WTC11 (cell line): ENCODE results near the gene CEP170B.

Experiments
- CREB1 ChIP-seq: sonication (generic); formaldehyde crosslinking; IDR thresholded peaks from 2 replicates; pipeline ENCODE4 v1.8.0; 2023; ENCODE audit warnings: mild to moderate bottlenecking, missing genetic modification reagents
- ESRRA ChIP-seq: sonication (generic); formaldehyde crosslinking; IDR thresholded peaks from 2 replicates; pipeline ENCODE4 v1.8.1; 2022; ENCODE audit warnings: mild to moderate bottlenecking, missing genetic modification reagents, borderline replicate concordance
- FOXP1 ChIP-seq: sonication (generic); formaldehyde crosslinking; IDR thresholded peaks from 2 replicates; pipeline ENCODE4 v1.8.0; 2022; ENCODE audit warnings: missing genetic modification reagents, mild to moderate bottlenecking, moderate library complexity, borderline replicate concordance
- GABPB1 ChIP-seq: sonication (generic); formaldehyde crosslinking; IDR thresholded peaks from 2 replicates; pipeline ENCODE4 v1.8.1; 2023; ENCODE audit warnings: mild to moderate bottlenecking, missing genetic modification reagents
- GRHL2 ChIP-seq: fragments of 250-450 bp; sonication (Bioruptor Pico); IDR thresholded peaks from 2 replicates; pipeline ENCODE4 v1.8.0; 2022; ENCODE audit warnings: mild to moderate bottlenecking, moderate library complexity; ENCODE audit not compliant: insufficient replicate concordance, severe bottlenecking
- HMGA2 ChIP-seq: fragments of 250-450 bp; sonication (Bioruptor Pico); IDR thresholded peaks from 2 replicates; pipeline ENCODE4 v1.4.0; 2021; ENCODE audit warnings: mild to moderate bottlenecking, moderate library complexity
- JUN ChIP-seq: sonication (generic); formaldehyde crosslinking; IDR thresholded peaks from 2 replicates; pipeline ENCODE4 v1.8.0; 2023; ENCODE audit warnings: mild to moderate bottlenecking, missing genetic modification reagents
- NFE2L1 ChIP-seq: sonication (generic); formaldehyde crosslinking; IDR thresholded peaks from 2 replicates; pipeline ENCODE4 v1.8.1; 2023; ENCODE audit warnings: missing genetic modification reagents
- NFYB ChIP-seq: sonication (generic); formaldehyde crosslinking; conservative IDR thresholded peaks from 2 replicates; pipeline ENCODE4 v1.8.0; 2022; ENCODE audit warnings: low read depth, missing genetic modification reagents
- SP1 ChIP-seq: sonication (generic); formaldehyde crosslinking; conservative IDR thresholded peaks from 2 replicates; pipeline ENCODE4 v1.8.1; 2022; ENCODE audit warnings: missing genetic modification reagents
- TF ChIP-seq, protein P1 (sequence below): fragments of 200-600 bp; IDR thresholded peaks from 2 replicates; pipeline ENCODE4 v1.8.0; 2022; ENCODE audit warnings: antibody characterized with exemption
- TF ChIP-seq, protein P2 (sequence below): sonication (generic); formaldehyde crosslinking; IDR thresholded peaks from 2 replicates; pipeline ENCODE4 v1.8.1; 2023; ENCODE audit warnings: mild to moderate bottlenecking, missing genetic modification reagents, moderate library complexity
- TF ChIP-seq, protein P3 (sequence below): sonication (generic); formaldehyde crosslinking; IDR thresholded peaks from 2 replicates; pipeline ENCODE4 v1.8.0; 2023; ENCODE audit warnings: missing genetic modification reagents, mild to moderate bottlenecking, borderline replicate concordance

DNA sequence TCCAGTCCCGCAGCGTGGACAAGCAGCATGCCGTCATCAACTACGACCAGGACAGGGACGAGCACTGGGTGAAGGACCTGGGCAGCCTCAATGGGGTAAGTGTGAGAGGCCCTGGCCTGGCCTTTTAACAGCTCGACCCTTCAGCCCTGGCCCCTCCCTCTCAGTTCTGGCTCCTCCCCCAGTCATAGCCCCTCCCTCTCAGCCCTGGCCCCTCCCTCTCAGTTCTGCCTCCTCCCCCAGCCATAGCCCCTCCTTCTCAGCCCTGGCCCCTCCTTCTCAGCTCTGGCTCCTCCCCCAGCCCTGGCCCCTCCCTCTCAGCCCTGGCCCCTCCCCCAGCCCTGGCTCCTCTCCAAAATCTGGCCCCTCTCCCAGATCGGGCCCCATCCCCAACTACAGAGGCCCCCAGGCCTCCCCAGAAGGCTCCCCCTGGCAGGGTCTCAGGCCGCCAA is 11.2 kb downstream of the CEP170B start:
- TF ChIP-seq, protein P1, sequence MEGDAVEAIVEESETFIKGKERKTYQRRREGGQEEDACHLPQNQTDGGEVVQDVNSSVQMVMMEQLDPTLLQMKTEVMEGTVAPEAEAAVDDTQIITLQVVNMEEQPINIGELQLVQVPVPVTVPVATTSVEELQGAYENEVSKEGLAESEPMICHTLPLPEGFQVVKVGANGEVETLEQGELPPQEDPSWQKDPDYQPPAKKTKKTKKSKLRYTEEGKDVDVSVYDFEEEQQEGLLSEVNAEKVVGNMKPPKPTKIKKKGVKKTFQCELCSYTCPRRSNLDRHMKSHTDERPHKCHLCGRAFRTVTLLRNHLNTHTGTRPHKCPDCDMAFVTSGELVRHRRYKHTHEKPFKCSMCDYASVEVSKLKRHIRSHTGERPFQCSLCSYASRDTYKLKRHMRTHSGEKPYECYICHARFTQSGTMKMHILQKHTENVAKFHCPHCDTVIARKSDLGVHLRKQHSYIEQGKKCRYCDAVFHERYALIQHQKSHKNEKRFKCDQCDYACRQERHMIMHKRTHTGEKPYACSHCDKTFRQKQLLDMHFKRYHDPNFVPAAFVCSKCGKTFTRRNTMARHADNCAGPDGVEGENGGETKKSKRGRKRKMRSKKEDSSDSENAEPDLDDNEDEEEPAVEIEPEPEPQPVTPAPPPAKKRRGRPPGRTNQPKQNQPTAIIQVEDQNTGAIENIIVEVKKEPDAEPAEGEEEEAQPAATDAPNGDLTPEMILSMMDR, result no peak
- TF ChIP-seq NFE2L1 (CRISPR knock-in tag) (no peak), NFYB (CRISPR knock-in tag) (no peak), GRHL2 (no peak), HMGA2 (CRISPR knock-in tag) (no peak), FOXP1 (CRISPR knock-in tag) (no peak), SP1 (no peak), ESRRA (CRISPR knock-in tag) (no peak), JUN (CRISPR knock-in tag) (no peak), CREB1 (CRISPR knock-in tag) (no peak), GABPB1 (CRISPR knock-in tag) (no peak)
- TF ChIP-seq, protein P2, sequence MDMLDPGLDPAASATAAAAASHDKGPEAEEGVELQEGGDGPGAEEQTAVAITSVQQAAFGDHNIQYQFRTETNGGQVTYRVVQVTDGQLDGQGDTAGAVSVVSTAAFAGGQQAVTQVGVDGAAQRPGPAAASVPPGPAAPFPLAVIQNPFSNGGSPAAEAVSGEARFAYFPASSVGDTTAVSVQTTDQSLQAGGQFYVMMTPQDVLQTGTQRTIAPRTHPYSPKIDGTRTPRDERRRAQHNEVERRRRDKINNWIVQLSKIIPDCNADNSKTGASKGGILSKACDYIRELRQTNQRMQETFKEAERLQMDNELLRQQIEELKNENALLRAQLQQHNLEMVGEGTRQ (CRISPR knock-in tag), result no peak
- TF ChIP-seq, protein P3, sequence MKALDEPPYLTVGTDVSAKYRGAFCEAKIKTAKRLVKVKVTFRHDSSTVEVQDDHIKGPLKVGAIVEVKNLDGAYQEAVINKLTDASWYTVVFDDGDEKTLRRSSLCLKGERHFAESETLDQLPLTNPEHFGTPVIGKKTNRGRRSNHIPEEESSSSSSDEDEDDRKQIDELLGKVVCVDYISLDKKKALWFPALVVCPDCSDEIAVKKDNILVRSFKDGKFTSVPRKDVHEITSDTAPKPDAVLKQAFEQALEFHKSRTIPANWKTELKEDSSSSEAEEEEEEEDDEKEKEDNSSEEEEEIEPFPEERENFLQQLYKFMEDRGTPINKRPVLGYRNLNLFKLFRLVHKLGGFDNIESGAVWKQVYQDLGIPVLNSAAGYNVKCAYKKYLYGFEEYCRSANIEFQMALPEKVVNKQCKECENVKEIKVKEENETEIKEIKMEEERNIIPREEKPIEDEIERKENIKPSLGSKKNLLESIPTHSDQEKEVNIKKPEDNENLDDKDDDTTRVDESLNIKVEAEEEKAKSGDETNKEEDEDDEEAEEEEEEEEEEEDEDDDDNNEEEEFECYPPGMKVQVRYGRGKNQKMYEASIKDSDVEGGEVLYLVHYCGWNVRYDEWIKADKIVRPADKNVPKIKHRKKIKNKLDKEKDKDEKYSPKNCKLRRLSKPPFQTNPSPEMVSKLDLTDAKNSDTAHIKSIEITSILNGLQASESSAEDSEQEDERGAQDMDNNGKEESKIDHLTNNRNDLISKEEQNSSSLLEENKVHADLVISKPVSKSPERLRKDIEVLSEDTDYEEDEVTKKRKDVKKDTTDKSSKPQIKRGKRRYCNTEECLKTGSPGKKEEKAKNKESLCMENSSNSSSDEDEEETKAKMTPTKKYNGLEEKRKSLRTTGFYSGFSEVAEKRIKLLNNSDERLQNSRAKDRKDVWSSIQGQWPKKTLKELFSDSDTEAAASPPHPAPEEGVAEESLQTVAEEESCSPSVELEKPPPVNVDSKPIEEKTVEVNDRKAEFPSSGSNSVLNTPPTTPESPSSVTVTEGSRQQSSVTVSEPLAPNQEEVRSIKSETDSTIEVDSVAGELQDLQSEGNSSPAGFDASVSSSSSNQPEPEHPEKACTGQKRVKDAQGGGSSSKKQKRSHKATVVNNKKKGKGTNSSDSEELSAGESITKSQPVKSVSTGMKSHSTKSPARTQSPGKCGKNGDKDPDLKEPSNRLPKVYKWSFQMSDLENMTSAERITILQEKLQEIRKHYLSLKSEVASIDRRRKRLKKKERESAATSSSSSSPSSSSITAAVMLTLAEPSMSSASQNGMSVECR (CRISPR knock-in tag), result no peak
